C1 segment of cervical spinal cord (tissue), 14 donors: ENCODE data around the gene RNASE2.
"Not testable (repeated sequence)": the region's sequence is repeated elsewhere in the genome, so short reads cannot be mapped to it uniquely, and the experiment has no call there.

Experiments used
- DNase-seq, 14 donors: peaks; one replicate each; lab custom pipeline; 2025; lab: John Stamatoyannopoulos, UW

The RNASE2 gene

GRCh38 chr14:20954736-20955537 is at the start of gene RNASE2:
TSS of gene RNASE2 (plus strand) at chr14:20955487. CDS start at chr14:20955772, 285 bp downstream.
- DNase-seq, result peak in 3 of 14 donors; percentile 17 to 42 (median 34)

DNA sequence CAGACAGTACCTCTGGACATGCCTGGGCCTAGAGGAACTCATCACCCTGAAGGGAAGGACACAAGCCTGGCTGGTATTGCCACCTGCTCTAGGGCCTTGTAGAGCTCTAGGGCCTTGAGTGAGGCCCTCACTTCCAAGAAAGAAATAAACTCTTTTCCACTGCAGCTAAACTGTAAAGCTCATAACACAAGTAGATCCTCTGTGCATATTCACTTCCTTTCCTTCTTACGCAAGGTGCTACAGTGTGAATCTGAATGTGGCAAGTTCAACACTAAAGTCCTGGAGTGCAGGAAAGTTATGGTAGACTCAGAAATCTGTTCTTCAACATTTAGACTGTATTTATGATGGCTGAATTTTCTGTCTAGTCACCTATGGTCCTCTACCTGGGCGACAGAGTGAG is 49.6 kb upstream of the RNASE2 start:
- no peak for DNase-seq

DNA sequence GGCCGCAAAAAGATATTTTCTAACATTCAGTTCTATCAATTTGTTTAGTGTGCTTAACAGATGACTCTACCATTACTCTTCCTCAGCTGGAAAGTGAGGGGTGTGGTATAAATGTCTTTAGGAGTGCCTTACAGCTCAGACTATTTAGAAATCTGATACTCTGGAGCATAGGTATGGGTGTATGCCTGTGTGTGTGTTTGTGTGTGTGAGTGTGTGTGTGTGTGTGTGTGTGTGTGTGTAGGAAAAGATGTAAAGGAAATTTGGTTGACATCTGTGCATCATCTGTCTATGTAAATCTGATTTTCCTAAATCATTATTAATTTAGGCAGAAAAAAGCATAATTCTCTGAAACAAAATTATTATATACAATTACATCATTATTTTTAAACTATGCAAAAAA is 48.1 kb upstream of the RNASE2 start:
- DNase-seq, result no peak

GRCh38 chr14:20910822-20911221 is 44.5 kb upstream of the RNASE2 start:
- DNase-seq, result not testable (repeated sequence)

DNA sequence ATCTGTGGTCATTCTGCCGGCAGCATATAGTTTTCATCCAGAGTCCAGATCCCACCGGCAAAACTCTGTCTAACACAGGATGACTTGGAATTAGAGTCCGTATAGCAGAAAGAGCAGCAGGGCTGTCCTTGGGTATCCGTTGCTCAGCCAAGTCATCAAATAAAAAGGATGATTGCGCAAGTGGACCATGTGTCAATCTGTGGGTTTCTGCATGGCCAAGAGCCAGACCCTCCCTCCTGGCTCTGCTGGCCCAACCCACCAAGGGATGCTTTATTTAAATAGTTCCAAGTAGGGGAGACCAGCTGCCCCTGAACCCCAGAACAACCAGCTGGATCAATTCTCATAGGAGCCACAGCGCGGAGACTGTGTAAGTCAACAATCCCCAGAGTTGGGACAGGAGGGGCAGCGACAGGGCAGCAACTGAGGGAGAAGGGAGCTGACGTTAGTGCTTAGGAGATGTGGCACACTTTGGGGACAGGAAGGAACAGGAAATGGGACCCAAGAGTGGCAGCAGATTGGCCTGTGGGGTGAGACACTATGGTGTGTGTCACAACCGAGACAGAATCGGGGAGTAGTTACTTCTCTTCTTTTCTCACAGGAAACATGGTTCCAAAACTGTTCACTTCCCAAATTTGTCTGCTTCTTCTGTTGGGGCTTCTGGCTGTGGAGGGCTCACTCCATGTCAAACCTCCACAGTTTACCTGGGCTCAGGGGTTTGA is 36.1 kb upstream of the RNASE2 start:
- peak in 4 of 14 donors; percentile 5 to 31 (median 16) for DNase-seq

- DNase-seq, result not testable (repeated sequence)
Observed at GRCh38 chr14:20923766-20924297, 31.5 kb upstream of the RNASE2 start.

DNA sequence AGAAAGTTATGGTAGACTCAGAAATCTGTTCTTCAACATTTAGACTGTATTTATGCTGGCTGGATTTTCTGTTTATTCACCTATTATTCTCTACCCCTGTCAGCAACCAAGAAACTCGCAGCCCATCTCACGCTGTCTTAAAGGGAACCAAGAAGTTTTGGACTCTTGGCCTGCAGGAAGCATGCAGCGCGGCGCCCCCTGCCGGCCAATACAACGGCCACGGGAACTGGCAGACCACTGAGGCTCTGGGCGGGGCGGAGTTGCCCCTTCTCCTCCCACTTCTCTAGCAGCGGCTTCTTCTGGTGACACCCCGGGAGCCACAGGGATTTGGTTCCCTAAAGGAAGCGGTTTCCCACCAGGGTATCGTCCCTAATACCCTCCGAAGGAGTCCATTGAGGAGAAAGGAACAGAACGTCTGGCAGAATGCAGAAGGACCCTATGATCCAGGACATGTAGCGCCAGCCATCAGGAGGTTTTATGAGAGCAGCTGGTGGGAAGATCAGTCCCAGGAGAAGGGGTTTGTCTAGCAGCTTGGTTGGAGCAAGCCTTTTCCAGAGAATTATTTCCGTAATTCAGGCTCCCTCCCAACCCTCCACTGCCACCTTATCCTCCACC is 21.0 kb upstream of the RNASE2 start:
- peak in 2 of 14 donors; percentile 3 to 17 for DNase-seq

DNA sequence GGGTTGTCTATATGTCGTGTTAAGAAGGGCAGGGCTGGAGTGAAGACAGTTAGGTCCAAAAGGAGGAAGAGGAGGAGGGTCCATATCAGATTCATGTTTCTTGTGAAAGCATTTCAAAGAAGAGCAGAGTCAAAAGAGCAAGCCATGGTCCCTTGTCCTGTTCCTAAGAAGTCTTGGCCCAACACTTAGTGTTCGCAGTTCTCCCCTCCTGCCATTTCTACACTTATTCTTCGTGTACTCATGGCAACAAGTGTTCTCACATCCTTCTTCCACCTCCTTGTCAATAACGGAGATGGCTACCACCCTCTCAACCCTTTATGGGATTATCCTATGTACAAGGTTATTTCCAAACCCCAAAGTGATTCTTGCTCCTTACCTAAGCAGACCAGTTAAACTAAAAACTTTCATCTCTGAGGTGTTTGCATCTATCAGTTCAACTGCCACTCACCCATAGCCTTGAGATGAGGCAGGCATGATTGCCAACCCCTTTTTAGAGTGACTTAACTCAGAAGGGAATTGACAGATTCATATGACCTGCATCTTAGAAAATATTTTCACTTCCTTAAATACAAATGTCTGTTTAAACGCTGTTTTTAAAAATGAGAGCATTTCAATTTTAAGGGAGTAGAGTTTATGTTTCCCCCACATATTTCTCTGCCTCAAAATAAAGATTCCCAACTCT is 19.8 kb upstream of the RNASE2 start:
- no peak for DNase-seq

GRCh38 chr14:20945146-20945545 is 10.1 kb upstream of the RNASE2 start:
- peak in 1 of 14 donors; percentile 6 for DNase-seq

GRCh38 chr14:20946707-20947106 is 8.6 kb upstream of the RNASE2 start:
- DNase-seq, result not testable (repeated sequence)

DNA sequence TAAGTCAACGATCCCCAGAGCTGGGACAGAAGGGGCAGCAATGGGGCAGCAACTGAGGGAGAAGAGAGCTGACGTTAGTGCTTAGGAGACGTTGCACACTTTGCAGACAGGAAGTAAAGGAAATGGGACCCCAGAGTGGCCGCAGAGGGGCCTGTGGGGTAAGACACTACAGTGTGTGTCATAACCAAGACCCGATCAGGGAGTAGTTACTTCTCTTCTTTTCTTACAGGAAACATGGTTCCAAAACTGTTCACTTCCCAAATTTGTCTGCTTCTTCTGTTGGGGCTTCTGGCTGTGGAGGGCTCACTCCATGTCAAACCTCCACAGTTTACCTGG is 219 bp downstream of the RNASE2 start:
- DNase-seq, result peak in 5 of 14 donors; percentile 4 to 43 (median 20)

DNA sequence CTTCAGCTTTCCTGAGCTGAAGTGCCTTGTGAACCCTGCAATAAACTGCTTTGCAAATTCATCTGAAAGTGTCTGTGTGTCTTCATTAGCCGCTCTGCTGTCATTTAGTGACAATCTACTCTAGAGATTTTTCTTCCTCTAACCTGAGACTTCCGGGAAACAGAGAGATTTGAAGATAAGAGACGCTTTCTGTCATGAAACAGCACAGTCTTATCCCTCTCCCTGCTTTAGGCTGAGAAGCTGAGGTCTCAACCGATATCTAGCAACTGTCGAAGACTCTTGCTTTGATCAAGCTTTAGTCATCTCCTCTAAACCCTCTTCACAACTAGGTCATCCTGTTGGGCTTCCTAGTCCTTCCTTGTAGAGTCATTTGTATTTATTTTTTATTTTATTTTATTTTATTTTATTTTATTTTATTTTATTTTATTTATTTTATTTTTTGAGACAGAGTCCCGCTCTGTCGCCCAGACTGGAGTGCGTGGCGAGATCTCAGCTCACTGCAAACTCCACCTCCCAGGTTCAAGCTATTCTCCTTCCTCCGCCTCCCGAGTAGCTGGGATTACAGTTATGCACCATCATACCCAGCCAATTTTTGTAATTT is 1.2 kb downstream of the RNASE2 start:
- DNase-seq, result no peak

- not testable (repeated sequence) for DNase-seq
Observed at GRCh38 chr14:20958946-20959345, 3.7 kb downstream of the RNASE2 start.

- no peak for DNase-seq
Observed at GRCh38 chr14:20969336-20969735, 14.0 kb downstream of the RNASE2 start.

DNA sequence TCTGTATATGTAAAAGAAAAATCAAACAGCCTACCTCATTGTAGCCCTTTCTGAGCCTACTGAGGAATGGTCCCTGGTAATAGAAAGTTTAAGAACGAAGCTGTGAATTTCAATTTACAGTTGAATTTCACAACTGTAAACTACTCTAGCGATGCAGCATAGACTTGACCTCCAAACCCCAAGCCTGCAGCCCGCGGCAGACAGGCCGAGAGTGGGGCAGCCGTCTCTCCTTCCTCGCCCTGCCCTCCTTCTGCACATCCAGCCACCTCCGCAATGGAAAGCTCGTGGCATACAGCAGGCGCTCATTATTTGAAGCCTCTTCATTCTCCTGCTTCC is 15.3 kb downstream of the RNASE2 start:
- DNase-seq, result no peak

- DNase-seq, result peak; percentile 31 to 86 (median 76)
Observed at GRCh38 chr14:20970983-20971704, 15.9 kb downstream of the RNASE2 start.

- DNase-seq, result no peak
Observed at GRCh38 chr14:20971705-20972021, 16.4 kb downstream of the RNASE2 start.

- DNase-seq, result no peak
Observed at GRCh38 chr14:20973501-20973900, 18.2 kb downstream of the RNASE2 start.

DNA sequence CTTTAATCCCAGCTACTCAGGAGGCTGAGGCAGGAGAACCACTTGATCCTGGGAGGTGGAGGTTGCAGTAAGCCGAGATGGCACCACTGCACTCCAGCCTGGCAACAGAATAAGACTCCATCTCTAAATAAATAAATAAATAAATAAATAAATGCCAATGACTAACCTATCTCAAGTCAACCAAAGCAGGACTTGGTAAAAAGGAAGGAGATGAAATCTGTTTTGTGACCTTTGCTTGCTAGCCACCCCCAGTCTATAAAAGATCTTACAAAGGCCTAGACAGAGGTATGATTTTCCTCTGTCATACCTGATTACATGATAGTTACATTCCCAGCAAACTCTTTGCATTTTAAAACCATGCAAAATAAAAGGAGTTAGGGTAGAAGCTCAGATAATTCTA is 21.0 kb downstream of the RNASE2 start:
- DNase-seq, result no peak

- no peak for DNase-seq
Observed at GRCh38 chr14:20978687-20979086, 23.4 kb downstream of the RNASE2 start.

- no peak for DNase-seq
Observed at GRCh38 chr14:20980906-20981305, 25.6 kb downstream of the RNASE2 start.
